SK-N-SH (cell line): Measurements from ENCODE around the gene NAV2. TPM values are rescaled to one million over a fixed set of nuclear protein-coding genes. Genes with fewer than 3 reads are reported as not detected.

ENCODE experiments used
- CTCF ChIA-PET: fragments of 300-600, 350-600 bp; formaldehyde crosslinking; extraction: SDS; loops from one replicate; lab custom pipeline; 2021; lab: Yijun Ruan, JAX
- POLR2A ChIA-PET: fragments of 350-600 bp; sonication (Branson Sonifier 250); formaldehyde crosslinking; extraction: SDS; loops from one replicate; lab custom pipeline; 2020; ENCODE audit warnings: antibody characterized with exemption, inconsistent platforms; lab: Yijun Ruan, JAX
- DNase-seq: peaks from one replicate; pipeline ENCODE4 v3.0.0; 2012
- H2AFZ ChIP-seq: fragments of 200-600 bp; sonication (generic); 2 replicates; pipeline ENCODE4 v1.8.1; 2016; ENCODE audit warnings: antibody characterized with exemption, mild to moderate bottlenecking, low read depth
- H3F3A ChIP-seq: fragments of 200-600 bp; sonication (generic); replicated peaks from 2 replicates; pipeline ENCODE3; 2016; ENCODE audit warnings: antibody characterized with exemption, mild to moderate bottlenecking; ENCODE audit not compliant: insufficient read depth
- H3K27ac ChIP-seq, 2 experiments: fragments of 200-500 bp in 1 of 2; fragments of 200-600 bp in 1 of 2; sonication (Bioruptor generic) in 1 of 2; sonication (generic), shearing (Covaris generic) in 1 of 2; 2 replicates each; pipeline versions ENCODE4 v1.5.1 to v1.6.1; 2014 to 2016; ENCODE audit warnings: low read depth in 2 of 2, inconsistent platforms in 1 of 2, low read length in 1 of 2, mild to moderate bottlenecking in 1 of 2, mixed read lengths in 1 of 2
- H3K27me3 ChIP-seq: fragments of 200-600 bp; sonication (generic), shearing (Covaris generic); 2 replicates; pipeline ENCODE4 v1.6.1; 2016; ENCODE audit warnings: mixed run types; ENCODE audit not compliant: insufficient read depth
- H3K36me3 ChIP-seq, 2 experiments: fragments of 200-500 bp in 1 of 2; fragments of 200-600 bp in 1 of 2; sonication (Bioruptor generic) in 1 of 2; sonication (generic) in 1 of 2; replicated peaks in 1 of 2; 2 replicates each; pipeline versions ENCODE3 to v1.5.1; 2014 to 2016; ENCODE audit warnings: low read length in 1 of 2, mild to moderate bottlenecking in 1 of 2; ENCODE audit not compliant: insufficient read depth in 2 of 2, control insufficient read depth in 1 of 2
- H3K4me1 ChIP-seq, 2 experiments: fragments of 200-500 bp in 1 of 2; fragments of 200-600 bp in 1 of 2; sonication (Bioruptor generic) in 1 of 2; sonication (generic), shearing (Covaris generic) in 1 of 2; 2 replicates each; pipeline versions ENCODE4 v1.5.1 to v1.6.1; 2014 to 2016; ENCODE audit warnings: low read depth in 1 of 2, low read length in 1 of 2, mixed run types in 1 of 2; ENCODE audit not compliant: insufficient read depth in 2 of 2, control insufficient read depth in 1 of 2
- H3K4me2 ChIP-seq: fragments of 200-600 bp; sonication (generic), shearing (Covaris generic); 2 replicates; pipeline ENCODE4 v1.6.1; 2017; ENCODE audit warnings: mixed run types
- H3K4me3 ChIP-seq, 2 experiments: fragments of 200-500 bp in 1 of 2; fragments of 200-600 bp in 1 of 2; sonication (Bioruptor generic) in 1 of 2; sonication (generic), shearing (Covaris generic) in 1 of 2; 2 replicates each; pipeline versions ENCODE4 v1.5.1 to v1.8.1; 2014 to 2016; ENCODE audit warnings: low read depth in 2 of 2, inconsistent platforms in 1 of 2, low read length in 1 of 2, mild to moderate bottlenecking in 1 of 2, mixed read lengths in 1 of 2, moderate library complexity in 1 of 2
- H3K79me2 ChIP-seq: fragments of 200-600 bp; sonication (generic); 2 replicates; pipeline ENCODE4 v1.8.1; 2017; ENCODE audit warnings: mild to moderate bottlenecking; ENCODE audit not compliant: insufficient read depth
- H3K9ac ChIP-seq: fragments of 200-600 bp; sonication (generic); 2 replicates; pipeline ENCODE4 v1.6.1; 2017; ENCODE audit warnings: mixed run types
- H3K9me2 ChIP-seq: fragments of 200-600 bp; sonication (generic); 2 replicates; pipeline ENCODE4 v1.6.1; 2017; ENCODE audit warnings: mixed run types
- H3K9me3 ChIP-seq: fragments of 200-600 bp; sonication (generic); 2 replicates; pipeline ENCODE4 v1.6.1; 2017; ENCODE audit warnings: mixed run types, mild to moderate bottlenecking, moderate library complexity
- H4K20me1 ChIP-seq: fragments of 200-600 bp; sonication (generic); 2 replicates; pipeline ENCODE4 v1.6.1; 2017; ENCODE audit warnings: mild to moderate bottlenecking, mixed run types; ENCODE audit not compliant: insufficient read depth
- CHD2 ChIP-seq: fragments of 150-350 bp; IDR thresholded peaks from 2 replicates; pipeline ENCODE4 v1.6.1; 2018; ENCODE audit warnings: low read length; ENCODE audit not compliant: partially characterized antibody
- ELF1 ChIP-seq: IDR thresholded peaks from 2 replicates; pipeline ENCODE4 v1.4.0; 2012
- EZH2phosphoT487 ChIP-seq: fragments of 200-600 bp; sonication (generic); IDR thresholded peaks from 2 replicates; pipeline ENCODE4 v1.6.1; 2017; ENCODE audit warnings: low read depth, mixed run types, mild to moderate bottlenecking, antibody characterized with exemption, moderate library complexity, borderline replicate concordance
- FOSL2 ChIP-seq: IDR thresholded peaks from 2 replicates; pipeline ENCODE4 v1.4.0; 2012; ENCODE audit warnings: low read depth, mild to moderate bottlenecking, moderate library complexity, borderline replicate concordance
- FOXJ3 ChIP-seq: sonication (generic); formaldehyde crosslinking; IDR thresholded peaks from 2 replicates; pipeline ENCODE4 v1.5.1; 2020; ENCODE audit warnings: mild to moderate bottlenecking, missing genetic modification reagents
- GATA2 ChIP-seq: sonication (generic); formaldehyde crosslinking; IDR thresholded peaks from 2 replicates; pipeline ENCODE4 v1.5.0; 2020; ENCODE audit warnings: mild to moderate bottlenecking, missing genetic modification reagents
- JUND ChIP-seq: IDR thresholded peaks from 2 replicates; pipeline ENCODE4 v1.4.0; 2012
- MEF2A ChIP-seq: IDR thresholded peaks from 2 replicates; pipeline ENCODE4 v1.4.0; 2012; ENCODE audit warnings: low read depth, borderline replicate concordance
- MXI1 ChIP-seq: IDR thresholded peaks from 2 replicates; pipeline ENCODE4 v1.6.1; 2012; ENCODE audit warnings: mild to moderate bottlenecking, low read depth, low read length, improper control_type of control experiment
- NFIC ChIP-seq: IDR thresholded peaks from 2 replicates; pipeline ENCODE4 v1.4.0; 2012; ENCODE audit warnings: borderline replicate concordance
- NRF1 ChIP-seq: IDR thresholded peaks from 2 replicates; pipeline ENCODE4 v1.6.1; 2012; ENCODE audit warnings: low read depth, mild to moderate bottlenecking, low read length
- RAD21 ChIP-seq: IDR thresholded peaks from 2 replicates; pipeline ENCODE4 v1.6.1; 2012; ENCODE audit warnings: mild to moderate bottlenecking, low read length
- RXRA ChIP-seq: IDR thresholded peaks from 2 replicates; pipeline ENCODE4 v1.4.0; 2012; ENCODE audit warnings: low read depth, mild to moderate bottlenecking, borderline replicate concordance
- SMC3 ChIP-seq: IDR thresholded peaks from 2 replicates; pipeline ENCODE4 v1.6.1; 2012; ENCODE audit warnings: low read depth, low read length, improper control_type of control experiment
- TAF1 ChIP-seq: IDR thresholded peaks from 2 replicates; pipeline ENCODE4 v1.6.1; 2012; ENCODE audit warnings: low read depth, mild to moderate bottlenecking, low read length, moderate library complexity, borderline replicate concordance
- WGBS: methylation state at CpG from one replicate; pipeline ENCODE4 v1.1.6; 2017; ENCODE audit warnings: low lambda C conversion rate; 5-methylcytosine and 5-hydroxymethylcytosine counted together
- polyA plus RNA-seq, 3 experiments: library from polyadenylated mRNA; depleted of rRNA; stranded (reverse); fragments of >200 nt; gene quantifications; 2 replicates each; pipeline ENCODE4 v1.2.3, GENCODE V29; 2012
- TF ChIP-seq, protein P1 (sequence below): IDR thresholded peaks from 2 replicates; pipeline ENCODE4 v1.4.0; 2012; ENCODE audit warnings: low read depth
- TF ChIP-seq, protein P2 (sequence below): fragments of 200-600 bp; sonication (generic); IDR thresholded peaks from 2 replicates; pipeline ENCODE4 v1.6.1; 2017; ENCODE audit warnings: antibody characterized with exemption, mild to moderate bottlenecking, moderate library complexity
- TF ChIP-seq, protein P3 (sequence below): fragments of 150-350 bp; IDR thresholded peaks from 2 replicates; pipeline ENCODE4 v1.6.1; 2017; ENCODE audit warnings: antibody characterized with exemption, low read length, low read depth, borderline replicate concordance

Gene NAV2
- polyA plus RNA-seq, 1 of the 3 experiments (the other 2 are of a cell fraction): 26.2 TPM

DNA sequence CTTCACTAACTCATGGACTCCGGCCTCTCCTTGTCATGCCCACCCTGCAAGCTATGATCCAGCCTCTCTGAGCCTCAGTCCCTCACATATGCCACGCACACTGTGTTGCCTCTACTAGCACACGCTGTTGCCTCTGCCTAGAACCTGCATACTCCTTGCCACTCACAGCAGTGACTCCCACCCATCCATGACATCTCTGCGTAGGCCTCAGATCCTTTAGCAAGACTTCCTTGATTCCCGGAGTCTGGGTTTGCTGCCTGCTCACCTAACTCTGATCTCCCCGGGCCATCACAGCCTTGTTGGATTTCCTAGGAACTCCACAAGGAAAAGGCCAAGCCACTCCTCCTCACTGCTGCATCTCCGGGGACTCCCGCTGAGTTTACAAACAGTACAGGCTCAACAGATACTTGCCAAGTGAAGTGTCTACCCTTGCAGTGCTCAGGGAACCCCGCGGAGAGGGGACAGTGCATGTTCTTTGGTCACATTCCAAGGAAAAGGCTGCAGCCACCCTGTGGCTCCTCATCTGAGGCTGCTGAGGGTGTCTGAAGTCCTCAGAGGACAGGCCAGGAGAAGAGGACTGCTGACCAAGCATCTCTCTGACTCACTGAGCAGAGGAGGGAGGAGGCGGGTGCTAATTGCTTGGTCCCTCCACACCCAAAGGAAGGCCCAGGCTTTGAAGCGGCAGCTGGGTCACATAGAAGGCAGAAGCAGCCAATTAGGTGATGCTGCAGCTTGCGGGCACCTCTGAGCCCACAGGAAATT, 42.4 kb upstream of the NAV2 start:
- Histone ChIP-seq H2AFZ (no peak overlapping the region), H3K27ac (no peak overlapping the region), H3K9me2 (no peaks in the 10 kb centered on the region)
- POLR2A ChIA-PET: no interaction called here
- TF ChIP-seq RAD21 (no peak), MEF2A (no peak), NRF1 (no peak), MXI1 (no peak), ELF1 (no peak), NFIC (no peak), FOSL2 (no peak), RXRA (no peak), GATA2 (CRISPR knock-in tag) (no peak), EZH2phosphoT487 (no peak), CHD2 (no peak), SMC3 (no peak), FOXJ3 (no peak), JUND (no peak), TAF1 (no peak)
- TF ChIP-seq, protein P1, sequence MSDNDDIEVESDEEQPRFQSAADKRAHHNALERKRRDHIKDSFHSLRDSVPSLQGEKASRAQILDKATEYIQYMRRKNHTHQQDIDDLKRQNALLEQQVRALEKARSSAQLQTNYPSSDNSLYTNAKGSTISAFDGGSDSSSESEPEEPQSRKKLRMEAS: no peak
- TF ChIP-seq, protein P2, sequence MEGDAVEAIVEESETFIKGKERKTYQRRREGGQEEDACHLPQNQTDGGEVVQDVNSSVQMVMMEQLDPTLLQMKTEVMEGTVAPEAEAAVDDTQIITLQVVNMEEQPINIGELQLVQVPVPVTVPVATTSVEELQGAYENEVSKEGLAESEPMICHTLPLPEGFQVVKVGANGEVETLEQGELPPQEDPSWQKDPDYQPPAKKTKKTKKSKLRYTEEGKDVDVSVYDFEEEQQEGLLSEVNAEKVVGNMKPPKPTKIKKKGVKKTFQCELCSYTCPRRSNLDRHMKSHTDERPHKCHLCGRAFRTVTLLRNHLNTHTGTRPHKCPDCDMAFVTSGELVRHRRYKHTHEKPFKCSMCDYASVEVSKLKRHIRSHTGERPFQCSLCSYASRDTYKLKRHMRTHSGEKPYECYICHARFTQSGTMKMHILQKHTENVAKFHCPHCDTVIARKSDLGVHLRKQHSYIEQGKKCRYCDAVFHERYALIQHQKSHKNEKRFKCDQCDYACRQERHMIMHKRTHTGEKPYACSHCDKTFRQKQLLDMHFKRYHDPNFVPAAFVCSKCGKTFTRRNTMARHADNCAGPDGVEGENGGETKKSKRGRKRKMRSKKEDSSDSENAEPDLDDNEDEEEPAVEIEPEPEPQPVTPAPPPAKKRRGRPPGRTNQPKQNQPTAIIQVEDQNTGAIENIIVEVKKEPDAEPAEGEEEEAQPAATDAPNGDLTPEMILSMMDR: no peak
- TF ChIP-seq, protein P3, sequence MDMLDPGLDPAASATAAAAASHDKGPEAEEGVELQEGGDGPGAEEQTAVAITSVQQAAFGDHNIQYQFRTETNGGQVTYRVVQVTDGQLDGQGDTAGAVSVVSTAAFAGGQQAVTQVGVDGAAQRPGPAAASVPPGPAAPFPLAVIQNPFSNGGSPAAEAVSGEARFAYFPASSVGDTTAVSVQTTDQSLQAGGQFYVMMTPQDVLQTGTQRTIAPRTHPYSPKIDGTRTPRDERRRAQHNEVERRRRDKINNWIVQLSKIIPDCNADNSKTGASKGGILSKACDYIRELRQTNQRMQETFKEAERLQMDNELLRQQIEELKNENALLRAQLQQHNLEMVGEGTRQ: no peak
- TF ChIP-seq, all 33 proteins: peak for 0
- Histone ChIP-seq H3K4me2 (no peak overlapping the region), H3F3A (peaks cover 4% of the 10 kb centered on the region), H3K79me2 (peaks cover 19% of the 10 kb centered on the region; the same call in 1 of the 2 replicates), H3K9ac (no peak overlapping the region), H3K9me3 (no peaks in the 10 kb centered on the region), H4K20me1 (no peaks in the 10 kb centered on the region), H3K36me3 (peaks cover 4 to 20% of the 10 kb centered on the region in 2 experiments), H3K27me3 (no peaks in the 10 kb centered on the region), H3K4me1 (peaks cover 0 to 14% of the 10 kb centered on the region in 2 experiments; a peak in 1 of 4 replicates), H3K4me3 (no peak overlapping the region)
- DNase-seq: no peak
- CTCF ChIA-PET: interaction anchor here (2.0 kb wide), 1 partner anchor 14 kb away, joined by 4 read pairs; no protein-coding TSS in a partner anchor
- 84% methylated on average over 13 of the region's 13 CpGs for WGBS
